Measurements from ENCODE around the gene NRG3.
"Not testable (repeated sequence)": the region's sequence is repeated elsewhere in the genome, so short reads cannot be mapped to it uniquely, and the experiment has no call there.

The NRG3 gene

DNA sequence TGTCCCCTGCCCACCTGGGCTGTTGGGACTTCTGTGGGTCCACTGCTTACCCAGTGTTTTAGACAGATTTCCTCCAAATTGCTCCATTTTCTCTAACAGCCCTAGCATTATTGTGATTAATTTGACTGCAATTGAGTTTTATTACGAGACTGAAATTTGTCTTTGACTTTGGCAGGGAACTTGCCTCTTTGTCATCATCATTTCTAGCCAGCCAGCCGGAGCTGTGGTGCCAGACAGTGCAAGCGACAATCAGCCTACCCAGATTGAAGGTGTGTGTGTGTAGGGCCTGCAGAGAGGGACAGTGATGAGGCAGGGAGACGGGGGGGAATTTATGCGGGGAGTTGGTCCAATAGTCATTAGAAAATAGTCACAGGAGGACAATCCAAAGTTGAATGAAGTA lies 743.0 kb downstream of the NRG3 start:
- DNase-seq, result no peak

DNA sequence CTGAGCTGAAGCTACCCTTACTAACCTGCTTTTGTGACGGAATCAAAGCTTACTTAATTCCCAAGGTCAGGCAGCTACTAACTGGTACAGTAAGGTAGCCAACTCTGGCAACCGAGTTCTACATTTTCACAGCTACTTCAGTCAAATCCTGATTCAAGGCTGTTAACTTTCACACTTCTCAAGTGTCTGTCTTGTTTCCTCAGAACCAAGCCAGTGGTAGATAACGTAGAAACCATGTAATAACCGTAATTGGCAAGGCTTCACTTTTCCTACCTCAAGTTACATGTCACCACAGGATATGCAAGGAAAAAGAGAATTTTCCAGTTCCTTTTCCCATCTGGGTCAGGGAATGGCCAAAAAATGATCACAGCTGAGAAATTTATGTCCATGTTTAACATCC lies 746.7 kb downstream of the NRG3 start:
- no peak for DNase-seq

DNA sequence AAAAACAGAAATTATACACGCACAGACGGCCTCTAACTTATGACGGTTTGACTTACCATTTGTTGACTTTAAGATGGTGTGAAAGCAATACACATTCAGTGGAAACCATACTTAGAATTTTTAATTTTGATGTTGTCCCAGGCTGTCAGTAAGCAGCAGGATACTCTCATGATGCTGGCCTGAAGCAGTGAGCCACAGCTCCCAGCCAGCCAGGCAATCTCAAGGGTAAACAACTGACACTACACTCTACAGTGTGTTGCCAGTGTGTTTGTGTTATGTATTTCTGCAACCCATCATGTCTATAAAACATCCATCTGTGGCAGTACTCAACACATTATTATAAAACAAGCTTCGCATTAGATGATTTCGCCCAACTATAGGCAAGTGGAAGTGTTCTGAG lies 747.5 kb downstream of the NRG3 start:
- DNase-seq, result no peak

DNA sequence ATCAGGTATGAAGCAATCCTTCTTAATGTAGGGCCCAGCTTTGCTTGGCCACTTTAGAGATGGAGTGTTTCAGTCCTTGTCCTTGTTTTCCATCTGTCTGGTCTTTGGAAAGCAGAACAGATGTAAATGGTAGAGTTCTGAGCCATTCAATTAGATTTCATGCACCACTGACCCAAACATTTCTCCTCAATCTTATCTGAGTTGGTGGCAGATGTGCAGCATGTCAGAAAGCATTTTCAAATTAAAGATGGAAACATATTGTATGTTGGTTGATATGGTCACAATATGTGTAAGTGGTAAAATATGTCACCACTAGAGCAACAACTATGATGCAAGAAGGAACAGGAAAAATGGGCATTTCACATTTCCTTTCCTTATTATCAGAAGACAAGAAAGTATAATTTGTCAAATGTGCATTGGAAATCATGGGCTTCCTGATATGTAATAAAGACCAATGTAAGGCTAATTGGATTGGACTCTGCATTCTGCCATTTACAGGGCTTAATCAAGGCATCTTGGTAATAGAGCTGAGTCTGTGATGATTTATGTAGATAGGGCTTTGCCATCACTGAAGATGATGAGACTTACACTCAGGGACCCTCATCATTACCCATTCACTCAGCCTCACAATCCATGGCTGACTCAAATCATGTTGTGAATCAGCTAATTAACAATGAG lies 750.7 kb downstream of the NRG3 start:
- no peak for DNase-seq

DNA sequence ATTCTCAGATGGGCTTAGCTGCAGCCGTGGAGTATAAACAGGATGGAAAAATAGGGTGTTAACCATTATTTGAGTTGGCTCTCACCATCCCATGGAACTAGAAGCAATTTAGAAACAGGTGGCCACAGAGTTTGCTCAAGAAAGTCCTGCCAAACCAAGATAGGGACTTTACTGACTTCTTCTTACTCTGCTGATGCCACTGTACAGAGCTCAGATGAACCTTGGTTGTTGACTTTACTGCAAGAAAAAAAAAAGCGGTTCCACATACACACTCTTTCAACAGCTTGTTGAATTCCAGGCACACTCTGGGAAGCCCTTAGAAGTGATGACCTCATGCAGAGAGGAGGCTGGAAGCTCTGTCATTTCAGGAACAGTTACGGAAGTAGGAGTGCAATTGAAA lies 753.4 kb downstream of the NRG3 start:
- DNase-seq, result peak; percentile 4

DNA sequence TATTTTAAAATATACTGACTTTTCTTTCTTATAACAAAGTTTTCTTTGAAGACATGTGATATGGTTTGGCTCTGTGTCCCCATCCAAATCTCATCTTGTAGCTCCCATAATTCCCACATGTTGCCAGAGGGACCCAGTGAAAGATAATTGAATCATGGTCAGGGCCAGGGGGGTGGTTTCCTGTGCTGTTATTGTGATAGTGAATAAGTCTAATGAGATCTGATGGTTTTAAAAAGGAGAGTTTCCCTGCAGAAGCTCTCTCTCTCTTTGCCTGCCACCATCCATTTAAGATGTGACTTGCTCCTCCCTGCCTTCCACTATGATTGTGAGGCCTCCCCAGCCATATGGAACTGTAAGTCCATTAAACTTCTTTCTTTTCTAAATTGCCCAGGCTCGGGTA lies 768.1 kb downstream of the NRG3 start:
- no peak for DNase-seq

DNA sequence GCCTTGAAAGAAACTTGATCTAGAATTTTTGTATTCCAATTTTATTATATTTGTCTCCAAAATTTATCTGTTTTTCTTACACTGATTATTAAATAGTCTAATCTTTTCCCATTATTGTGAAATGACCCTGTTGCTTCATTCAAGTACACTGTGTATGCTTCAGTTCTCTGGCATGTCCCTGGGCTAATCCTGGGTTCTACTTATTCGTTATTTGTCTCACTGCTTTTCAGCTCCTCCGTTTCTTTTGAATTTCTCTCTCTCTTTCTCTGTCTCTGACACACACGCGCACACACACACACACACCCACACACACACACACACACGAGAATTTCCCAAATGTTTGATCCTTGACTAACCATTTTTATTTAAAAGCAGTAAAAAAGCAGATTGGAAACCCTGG lies 768.6 kb downstream of the NRG3 start:
- no peak for DNase-seq

DNA sequence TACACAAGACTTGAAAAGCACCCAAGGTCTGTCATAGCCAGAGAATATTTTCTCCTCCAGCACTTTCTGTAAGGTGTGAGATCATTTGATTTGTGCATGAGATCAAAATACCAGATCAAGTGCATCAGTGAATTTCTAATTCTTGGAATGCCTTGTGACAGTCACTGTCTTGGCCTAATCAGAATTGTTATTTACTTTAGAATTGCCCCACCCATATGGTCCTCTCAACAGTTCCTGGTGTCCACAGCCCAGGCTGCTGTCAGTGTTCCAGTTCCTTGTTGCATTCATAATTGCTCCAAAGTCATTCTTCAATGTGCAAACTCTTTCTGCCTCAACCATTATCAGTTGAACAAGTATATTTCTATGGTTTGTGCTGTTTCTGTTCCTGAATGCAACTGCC lies 770.2 kb downstream of the NRG3 start:
- no peak for DNase-seq

DNA sequence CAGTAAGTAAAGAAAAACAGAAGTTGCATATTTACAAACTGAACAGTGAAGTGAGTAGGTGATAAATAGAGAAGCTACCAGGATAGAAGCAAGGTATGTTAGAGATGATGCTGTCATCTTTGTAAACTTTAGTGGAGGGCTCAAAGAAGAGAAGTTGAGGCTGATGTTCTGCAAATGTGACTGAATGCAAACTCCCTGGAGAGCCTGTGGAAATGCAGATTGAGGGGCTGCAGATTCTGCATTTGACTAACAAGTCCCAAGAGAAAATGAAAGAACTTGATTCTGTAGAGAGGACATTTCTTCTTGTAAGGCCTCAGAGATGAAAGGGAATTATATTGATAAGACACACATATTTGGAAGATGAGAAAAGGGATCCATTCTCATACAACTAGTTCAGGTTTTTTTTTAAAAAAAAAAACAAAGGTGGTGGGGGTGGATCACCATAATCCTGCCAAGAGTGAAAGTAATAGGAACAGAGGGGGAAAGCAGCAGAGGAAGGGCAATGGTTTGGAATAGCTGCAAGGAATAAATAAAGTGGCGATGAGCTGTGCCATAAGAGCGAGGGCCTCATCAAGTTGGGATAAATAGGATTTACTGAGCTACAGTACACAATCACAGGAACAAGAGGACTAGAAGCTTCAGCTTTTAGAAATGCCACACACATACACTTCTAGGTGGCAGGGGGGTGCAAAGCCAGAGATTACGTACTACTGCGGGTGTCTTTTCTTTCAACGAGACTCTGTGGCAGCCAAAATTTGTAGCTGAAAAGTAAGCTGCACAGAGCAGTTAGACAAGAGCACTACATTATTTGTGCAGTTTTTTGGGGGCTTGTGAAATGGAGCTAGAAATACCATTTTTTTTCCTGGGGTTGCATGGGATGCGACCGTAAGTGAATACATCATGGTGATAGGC lies 778.5 kb downstream of the NRG3 start:
- DNase-seq, result no peak

DNA sequence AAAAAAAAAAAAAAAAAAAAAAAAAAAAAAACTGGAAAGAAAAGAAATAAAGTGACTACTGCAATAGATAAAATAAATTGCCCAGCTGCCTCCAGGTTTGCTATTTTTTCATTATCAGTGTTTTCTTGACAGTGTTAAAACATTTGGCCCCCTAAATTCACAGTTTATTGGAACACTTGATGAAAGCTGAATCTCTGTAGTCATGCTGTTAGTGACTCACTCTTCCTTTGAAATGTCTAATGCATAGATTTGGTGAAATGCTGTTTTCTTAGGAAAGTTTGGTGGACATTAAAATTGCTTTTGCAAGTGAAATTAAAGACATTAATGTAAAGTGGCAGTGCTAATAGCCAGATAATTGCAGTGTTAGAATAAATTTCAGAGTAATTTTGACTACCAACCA lies 785.2 kb downstream of the NRG3 start:
- DNase-seq, result no peak

DNA sequence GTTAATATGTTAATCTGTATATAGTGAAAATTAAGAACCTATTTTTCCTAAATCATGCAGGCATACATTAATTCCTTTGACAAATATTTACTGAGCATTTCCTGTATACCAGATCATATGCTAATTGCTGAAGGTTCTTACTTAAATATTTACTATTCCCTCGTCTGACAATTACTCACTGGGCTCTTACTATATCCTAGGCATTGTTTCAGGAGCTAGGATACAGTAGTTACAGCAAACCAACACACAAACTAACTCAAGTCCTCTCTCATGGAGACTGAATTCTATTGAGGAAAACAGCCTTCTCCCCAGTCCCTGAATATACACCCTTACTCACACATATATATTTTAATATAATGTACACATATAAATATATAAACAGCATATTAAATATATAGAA lies 786.0 kb downstream of the NRG3 start:
- DNase-seq, result peak; percentile 11

DNA sequence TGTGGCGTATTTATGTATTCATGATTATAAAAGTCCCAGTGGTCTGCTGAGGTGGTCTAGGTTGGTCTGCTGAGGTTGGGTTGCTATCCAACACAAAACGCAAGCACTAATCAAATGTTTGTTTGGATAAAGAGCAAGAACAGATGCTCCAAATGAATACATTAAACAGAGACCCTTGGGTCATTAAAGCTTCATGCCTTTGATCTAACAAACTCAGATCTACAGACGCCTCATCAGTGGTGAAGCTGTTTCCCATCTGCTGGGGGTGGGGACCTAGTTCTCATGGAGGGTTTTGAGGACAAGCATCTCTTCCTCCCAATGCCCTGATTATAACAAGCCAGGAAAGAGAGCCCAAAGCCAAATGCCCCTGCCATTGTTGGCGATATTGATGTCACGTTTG lies 786.7 kb downstream of the NRG3 start:
- peak; percentile 4 for DNase-seq

DNA sequence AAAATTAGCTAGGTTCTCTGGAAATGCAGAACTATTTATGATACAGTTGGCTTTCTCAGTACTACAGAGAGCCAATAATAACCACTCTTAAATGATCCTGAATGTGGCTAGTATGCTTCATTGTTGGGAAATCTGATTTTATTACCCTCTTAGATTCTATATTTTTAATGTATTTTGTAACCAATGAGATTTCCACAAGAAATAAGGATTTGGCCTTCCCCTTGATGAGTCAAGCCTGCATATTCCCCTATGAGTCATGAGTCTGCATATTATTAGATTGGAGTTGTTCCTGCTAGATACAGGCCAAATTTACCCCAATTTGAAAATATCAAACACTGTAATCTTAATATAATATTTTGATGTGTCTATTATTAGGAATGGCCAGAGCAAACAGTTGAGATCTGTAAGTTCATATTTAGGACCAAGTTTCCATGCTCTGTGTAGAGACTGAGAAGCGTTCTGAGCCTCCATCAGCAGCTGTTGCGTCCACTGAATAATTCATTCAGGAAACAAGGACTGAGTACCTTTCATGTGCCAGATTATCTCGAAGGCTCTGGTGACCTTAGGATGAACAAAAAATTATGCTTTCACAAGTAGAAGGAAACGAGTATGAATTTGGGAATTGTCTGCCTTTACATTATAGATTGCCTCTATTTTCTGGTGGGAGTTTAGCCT lies 793.4 kb downstream of the NRG3 start:
- no peak for DNase-seq

DNA sequence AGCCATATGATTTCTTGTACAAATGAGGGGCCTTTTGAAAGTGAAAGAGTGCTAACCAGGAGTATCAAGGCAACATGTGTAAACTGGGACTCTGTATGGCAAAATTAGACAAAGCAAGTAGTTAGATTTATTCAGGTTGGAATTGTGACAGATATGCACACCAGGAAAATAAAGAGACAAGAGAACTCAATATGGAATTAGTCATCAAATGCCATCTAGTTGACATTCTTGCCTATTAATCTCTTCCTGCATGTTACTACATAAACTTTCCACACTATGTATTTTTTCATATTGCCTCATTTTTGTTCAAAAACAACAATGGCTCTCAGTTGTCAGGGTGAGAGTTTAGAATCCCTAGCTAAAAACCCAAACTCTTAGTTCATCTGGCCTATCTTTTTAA lies 799.0 kb downstream of the NRG3 start:
- DNase-seq, result no peak

DNA sequence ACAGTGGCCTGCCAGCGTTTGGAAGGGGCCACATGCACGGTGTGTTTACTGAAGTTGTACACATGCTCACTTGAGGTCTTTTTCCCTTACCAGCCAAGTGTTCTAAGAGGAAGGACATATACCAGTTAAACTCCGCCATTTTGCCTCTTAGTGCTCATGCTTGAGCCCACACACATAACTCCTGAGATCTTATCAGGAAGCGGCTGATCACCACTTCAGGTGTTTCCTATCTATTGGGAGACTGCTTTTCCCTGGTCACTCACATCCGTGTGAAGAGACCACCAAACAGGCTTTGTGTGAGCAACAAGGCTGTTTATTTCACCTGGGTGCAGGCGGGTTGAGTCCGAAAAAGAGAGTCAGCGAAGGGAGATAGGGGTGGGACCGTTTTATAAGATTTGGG lies 802.9 kb downstream of the NRG3 start:
- DNase-seq, result not testable (repeated sequence)

DNA sequence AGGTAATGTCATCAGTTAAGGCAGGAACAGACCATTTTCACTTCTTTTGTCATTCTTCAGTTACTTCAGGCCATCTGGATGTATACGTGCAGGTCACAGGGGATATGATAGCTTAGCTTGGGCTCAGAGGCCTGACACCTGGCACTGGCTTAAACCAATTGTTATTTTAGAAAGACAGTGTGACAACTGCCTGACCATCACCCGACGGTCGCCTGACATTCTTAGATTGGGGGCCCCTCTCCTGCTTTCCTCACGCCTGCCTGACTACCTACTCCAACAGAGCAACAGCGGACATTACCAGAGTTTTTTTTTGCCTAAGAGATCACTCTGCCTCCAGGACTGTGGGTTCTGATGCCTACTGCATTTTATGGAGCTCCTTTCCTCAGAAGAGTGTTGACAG lies 803.5 kb downstream of the NRG3 start:
- DNase-seq, result not testable (repeated sequence)

DNA sequence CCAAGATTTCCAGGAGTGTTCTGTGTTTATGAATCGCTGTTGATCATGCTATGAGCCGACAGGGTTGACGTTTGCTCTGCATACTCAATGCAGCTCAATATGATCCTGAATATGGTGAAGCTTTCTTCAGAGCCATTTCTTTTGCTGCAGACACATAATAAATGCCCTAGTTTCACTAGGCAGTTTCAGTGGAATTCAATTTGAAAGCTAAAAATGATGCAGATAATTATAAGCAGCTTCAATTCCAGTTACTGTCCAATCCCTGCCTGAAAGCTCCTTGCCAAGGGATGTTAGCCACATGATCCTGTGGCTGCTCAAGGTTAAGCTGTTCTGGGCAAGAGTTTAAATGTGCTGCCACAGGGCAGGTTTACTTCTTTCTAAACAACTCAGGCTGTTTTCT lies 805.6 kb downstream of the NRG3 start:
- DNase-seq, result no peak

DNA sequence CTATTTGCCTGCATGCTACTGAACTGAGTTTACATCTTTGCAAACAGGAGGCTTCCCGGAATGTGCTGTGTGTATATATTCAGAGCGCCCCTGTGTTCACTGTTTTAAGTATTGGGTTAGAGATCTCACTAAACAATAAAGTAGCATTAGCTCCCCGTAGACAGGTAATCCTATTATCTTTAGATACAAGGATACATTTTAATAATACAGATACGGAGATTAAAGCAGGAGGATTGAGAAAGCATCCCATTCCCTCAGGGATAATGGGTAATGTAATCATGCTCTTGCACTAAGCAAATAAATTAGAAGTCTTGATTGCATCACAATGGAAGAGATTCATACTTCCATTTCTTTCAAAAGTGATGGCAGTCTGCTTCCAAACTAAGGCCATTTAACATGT lies 809.0 kb downstream of the NRG3 start:
- DNase-seq, result no peak

DNA sequence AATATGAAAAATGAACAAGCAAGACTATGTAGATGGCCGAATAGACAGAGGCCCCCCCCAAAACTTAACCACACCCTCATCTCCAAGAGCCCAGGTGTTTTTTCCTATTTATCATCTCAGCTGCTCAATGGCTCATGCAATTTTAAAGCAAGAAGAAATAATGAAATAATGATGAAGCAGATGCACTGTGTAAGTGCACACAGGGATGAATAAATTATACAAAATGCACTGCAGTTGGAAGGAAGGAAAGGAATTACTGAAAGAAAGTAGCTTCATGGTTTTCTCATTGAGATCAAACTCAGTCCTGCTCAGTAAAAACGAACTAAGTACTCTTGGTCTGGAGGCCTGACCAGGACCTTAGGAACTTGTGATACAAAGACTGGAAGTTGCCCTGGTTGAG lies 810.1 kb downstream of the NRG3 start:
- no peak for DNase-seq

DNA sequence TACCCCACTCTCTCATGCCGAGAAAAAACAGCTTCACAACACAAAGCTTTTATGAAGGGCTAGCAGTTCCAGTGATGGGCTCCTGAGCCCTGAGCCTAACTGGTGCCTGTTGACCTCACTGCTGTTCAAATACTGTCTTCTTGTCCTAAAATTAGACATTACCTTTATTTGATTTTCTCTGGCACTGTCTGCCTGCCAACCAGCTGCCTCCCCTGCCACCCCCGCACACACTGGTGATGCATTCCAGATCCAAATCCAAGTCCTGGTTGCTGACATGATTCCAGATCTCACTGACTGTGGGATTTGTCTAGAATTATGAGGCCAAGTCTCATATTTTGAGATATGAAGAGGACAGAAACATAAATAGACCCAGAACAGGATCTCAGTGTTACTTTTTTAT lies 816.2 kb downstream of the NRG3 start:
- DNase-seq, result no peak

DNA sequence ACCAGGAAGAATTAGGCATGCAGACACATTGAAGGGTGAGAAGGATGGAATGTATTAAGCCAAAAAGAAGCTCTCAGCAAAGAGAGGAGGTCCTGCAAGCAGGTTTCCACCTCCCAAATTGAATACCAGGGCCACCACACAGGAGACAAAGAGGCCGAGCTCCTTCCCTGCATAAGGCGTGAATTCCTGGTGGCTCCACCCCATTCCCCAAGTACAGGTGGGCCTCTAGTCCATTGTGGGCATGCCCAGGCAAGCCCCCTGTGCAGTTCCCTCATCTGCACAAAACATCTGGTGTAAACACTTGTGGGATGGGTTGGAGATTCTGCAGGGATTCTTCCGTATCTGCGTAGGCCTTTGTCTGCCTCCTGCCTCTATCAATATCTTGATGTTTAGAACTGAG lies 817.5 kb downstream of the NRG3 start:
- no peak for DNase-seq

DNA sequence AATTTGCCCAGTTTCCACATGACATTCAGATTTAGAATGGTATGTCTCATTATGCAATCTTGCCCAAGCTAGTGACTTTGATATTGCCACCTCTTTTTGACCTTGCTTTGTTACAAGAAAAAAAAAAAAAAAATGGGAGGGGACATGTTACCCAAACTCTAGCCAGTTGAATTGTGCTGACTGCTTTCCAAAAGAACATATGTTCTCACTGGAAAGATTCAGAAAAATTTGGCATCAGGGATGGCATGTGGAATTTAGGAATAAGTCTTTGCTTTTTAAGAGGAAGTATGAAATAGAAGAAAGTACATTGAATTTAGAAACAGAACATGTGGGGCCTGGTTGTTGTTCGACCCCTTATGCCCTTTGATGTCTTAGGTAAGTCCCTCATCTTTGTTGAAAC lies 846.8 kb downstream of the NRG3 start:
- DNase-seq, result no peak

DNA sequence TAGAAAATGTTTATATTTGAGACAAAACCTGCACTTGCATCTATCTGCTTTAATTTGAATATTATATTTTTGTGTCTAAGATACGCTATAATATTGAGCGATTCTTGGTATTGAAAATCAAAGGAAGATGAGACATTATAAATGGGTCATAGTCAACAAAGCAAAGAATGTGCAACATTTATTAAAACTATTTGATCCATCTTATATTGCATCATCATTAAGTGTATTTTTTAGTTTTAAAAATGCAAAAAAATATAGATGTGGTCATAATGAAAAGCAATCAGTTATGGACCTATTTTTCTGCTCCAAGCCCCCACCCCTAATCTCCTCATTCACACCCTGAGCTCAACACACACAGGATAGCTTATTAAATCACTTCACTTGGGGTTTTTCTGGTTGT lies 847.3 kb downstream of the NRG3 start:
- DNase-seq, result no peak

DNA sequence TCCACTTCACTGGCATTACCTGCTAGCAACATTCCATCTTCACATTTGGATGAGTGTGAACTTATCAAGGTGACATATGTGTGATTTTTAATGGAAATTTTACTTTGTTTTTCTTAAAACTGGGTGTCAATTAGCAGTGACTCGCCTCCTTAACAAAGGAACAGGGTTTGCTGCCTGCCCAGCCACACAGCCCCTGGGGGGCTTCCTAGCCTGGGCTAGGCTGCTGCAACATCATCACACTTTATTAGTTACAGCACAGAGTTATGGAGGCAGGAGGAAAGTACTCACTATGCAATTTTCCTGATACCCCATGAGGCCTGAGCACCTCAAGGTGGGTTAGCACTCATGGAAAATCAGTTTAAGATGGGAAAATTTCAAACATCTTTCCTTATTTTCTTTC lies 861.3 kb downstream of the NRG3 start:
- DNase-seq, result no peak

Data from NCI-H510A (cell line).